Sigmoid colon (tissue), 7 donors: ENCODE results near the gene B3GAT1. TPM values are rescaled to one million over a fixed set of nuclear protein-coding genes. Genes with fewer than 3 reads are reported as not detected.
A peak's percentile ranks its signal among the peaks of the same experiment; 100 is the strongest.

ENCODE experiments used
- DNase-seq: peaks from one replicate; pipeline ENCODE4 v3.0.0-alpha.2; 2019
- H3K27ac ChIP-seq, 4 donors: fragments of 200-600 bp; sonication (generic); one replicate each; pipeline ENCODE4 v1.5.1; 2016 to 2019; ENCODE audit warnings: mild to moderate bottlenecking in 1 of 4
- H3K27me3 ChIP-seq, 3 donors: fragments of 200-600 bp; sonication (generic); one replicate each; pipeline ENCODE4 v1.5.1; 2019; ENCODE audit warnings: mild to moderate bottlenecking in 1 of 3
- H3K36me3 ChIP-seq, 4 donors: fragments of 200-600 bp; sonication (generic); one replicate each; pipeline ENCODE4 v1.5.1; 2016 to 2019
- H3K4me1 ChIP-seq, 4 donors: fragments of 200-600 bp; sonication (generic); one replicate each; pipeline ENCODE4 v1.5.1; 2017 to 2019
- H3K4me3 ChIP-seq, 4 donors: fragments of 200-600 bp; sonication (generic); one replicate each; pipeline ENCODE4 v1.5.1; 2017 to 2019; ENCODE audit warnings: mild to moderate bottlenecking in 2 of 4, moderate library complexity in 1 of 4
- H3K9me3 ChIP-seq, 4 donors: fragments of 200-600 bp in 3 of 4; sonication (generic) in 3 of 4; one replicate each; pipeline versions ENCODE4 v1.5.1 to v1.6.1; 2013 to 2019
- CTCF ChIP-seq, 4 experiments: fragments of 450-650 bp in 3 of 4; fragments of 200-600 bp in 1 of 4; IDR thresholded peaks; one replicate each; pipeline ENCODE4 v1.5.1; 2016 to 2019; ENCODE audit warnings: antibody characterized with exemption in 4 of 4, mild to moderate bottlenecking in 3 of 4, moderate library complexity in 2 of 4
- EP300 ChIP-seq, 4 donors: sonication (generic); formaldehyde crosslinking; IDR thresholded peaks; one replicate each; pipeline ENCODE4 v1.6.1; 2017; ENCODE audit warnings: antibody characterized with exemption in 4 of 4
- POLR2A ChIP-seq, 2 donors: fragments of 450-650 bp; IDR thresholded peaks; one replicate each; pipeline ENCODE4 v1.6.1; 2016; ENCODE audit warnings: antibody characterized with exemption in 2 of 2, mild to moderate bottlenecking in 2 of 2, moderate library complexity in 2 of 2
- POLR2AphosphoS5 ChIP-seq, 4 donors: sonication (generic); formaldehyde crosslinking; IDR thresholded peaks; one replicate each; pipeline ENCODE4 v1.6.1; 2017; ENCODE audit warnings: antibody characterized with exemption in 4 of 4
- WGBS, 2 donors: extraction: QIAGEN DNeasy Blood & Tissue Kit; methylation state at CpG; one replicate each; pipeline ENCODE4 v1.1.7; 2013; 5-methylcytosine and 5-hydroxymethylcytosine counted together
- intact Hi-C: fragments of 100-400 bp; cut with DNase I; formaldehyde crosslinking; loops from one replicate; pipeline ENCODE4 v1.15.1; 2023
- polyA plus RNA-seq, 3 donors: library from polyadenylated mRNA; stranded (reverse); fragments of 200-250 nt; gene quantifications; one replicate each; pipeline ENCODE4 v1.2.3, GENCODE V29; 2013
- total RNA-seq, 4 donors: library from RNA; depleted of rRNA; stranded (reverse); fragments of >200 nt; gene quantifications; one replicate each; pipeline ENCODE4 v1.1.0, GENCODE V29; 2016
- donor health status: healthy with polysubstance abuse.
- donor health status: Bipolar disorder and iron deficiency.
- donor health status: healthy.

Gene B3GAT1
- total and polyA plus RNA-seq, 7 donors = 0.16 to 0.63 (median 0.27) TPM; not detected in 3

DNA sequence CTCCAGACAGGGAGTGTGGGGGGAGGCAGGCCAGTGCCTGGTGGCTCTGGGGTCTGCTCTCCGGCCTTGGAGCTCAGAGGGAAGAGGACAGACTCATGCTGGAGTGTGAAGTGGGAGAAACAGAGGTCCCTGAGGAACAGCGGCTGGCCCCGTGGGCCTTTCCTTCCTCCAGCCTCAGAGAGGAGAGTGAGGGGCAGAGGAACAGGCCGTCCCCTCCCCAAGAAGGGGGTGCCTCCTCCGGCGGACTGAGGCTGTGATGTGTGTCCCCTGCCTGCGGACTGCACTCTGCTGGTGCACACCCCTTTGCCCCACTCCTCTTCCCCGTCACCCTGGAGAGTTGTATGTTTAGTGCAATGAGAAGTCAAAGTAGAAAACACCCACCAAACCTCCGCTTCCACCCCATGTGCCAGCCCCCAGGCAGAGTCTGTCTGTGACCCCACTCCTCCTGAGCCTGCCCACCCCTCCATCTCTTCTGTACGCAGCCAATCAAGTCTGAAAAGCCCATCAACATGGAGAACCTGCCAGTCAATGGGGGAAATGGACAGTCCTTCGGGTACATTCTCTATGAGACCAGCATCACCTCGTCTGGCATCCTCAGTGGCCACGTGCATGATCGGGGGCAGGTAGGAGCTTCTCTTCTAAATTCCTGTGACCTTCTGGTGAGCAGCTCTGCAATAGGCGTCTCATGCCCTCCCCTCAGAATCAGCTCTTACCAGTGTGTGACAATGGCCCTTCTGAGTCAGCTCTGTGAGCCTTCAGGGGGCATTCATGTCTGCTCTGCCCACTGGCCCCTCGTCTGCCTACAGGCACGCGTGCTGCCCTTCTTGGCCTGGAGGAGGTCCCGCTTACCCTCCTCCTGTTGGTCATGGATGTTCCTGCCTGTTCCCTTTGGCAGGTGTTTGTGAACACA is 41.3 kb downstream of the B3GAT1 start:
- no peak overlapping the region for H3K4me3 ChIP-seq
- 93 to 94% methylated on average over 19 of the region's 19 CpGs for WGBS, 2 donors
- H3K27me3 ChIP-seq = no peaks in the 10 kb centered on the region
- peaks cover 0 to 85% (median 14%) of the 10 kb centered on the region in 4 donors for H3K36me3 ChIP-seq
- no peak for TF ChIP-seq EP300 (IDR thresholded peaks at IDR 0.05)
- no peak for TF ChIP-seq CTCF (IDR thresholded peaks at IDR 0.05)
- no peak for TF ChIP-seq POLR2AphosphoS5 (IDR thresholded peaks at IDR 0.05)
- TF ChIP-seq POLR2A (IDR thresholded peaks at IDR 0.05) = no peak
- peak; percentile 50 for DNase-seq
- H3K4me1 ChIP-seq = no peaks in the 10 kb centered on the region
- intact Hi-C loops = no loop called here
- no peak overlapping the region for H3K27ac ChIP-seq
- no peaks in the 10 kb centered on the region for H3K9me3 ChIP-seq

GRCh38 chr11:134369656-134370525 is 42.2 kb downstream of the B3GAT1 start:
- DNase-seq = peak; percentile 51
- 91 to 92% methylated on average over 30 of the region's 30 CpGs for WGBS, 2 donors
- TF ChIP-seq POLR2AphosphoS5 (IDR thresholded peaks at IDR 0.05) (no peak), CTCF (IDR thresholded peaks at IDR 0.05) (no peak), POLR2A (IDR thresholded peaks at IDR 0.05) (no peak), EP300 (IDR thresholded peaks at IDR 0.05) (no peak)
- Histone ChIP-seq H3K27ac (no peak overlapping the region), H3K27me3 (no peaks in the 10 kb centered on the region), H3K36me3 (peaks cover 0 to 84% (median 14%) of the 10 kb centered on the region in 4 donors), H3K4me1 (no peaks in the 10 kb centered on the region), H3K4me3 (no peak overlapping the region), H3K9me3 (no peaks in the 10 kb centered on the region)
- intact Hi-C loops = no loop called here

DNA sequence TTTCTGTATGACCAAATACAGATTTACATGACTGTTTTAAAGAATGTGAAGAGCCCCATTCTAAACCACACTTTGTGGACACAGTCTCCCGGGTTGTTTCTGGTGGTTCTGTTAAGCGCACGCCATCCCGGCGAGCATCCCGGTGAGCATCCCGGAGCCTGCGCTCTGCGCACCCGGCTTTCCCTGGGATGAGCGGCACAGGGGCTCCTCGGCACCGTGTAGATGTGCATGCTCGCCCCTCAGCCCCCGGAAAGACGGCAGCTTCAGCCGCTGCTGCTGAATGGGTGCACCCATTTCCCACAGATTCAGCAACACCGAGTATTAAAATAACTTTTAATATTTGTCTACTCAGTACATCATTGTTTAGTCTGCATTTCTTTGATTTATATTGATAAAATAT is 44.3 kb downstream of the B3GAT1 start:
- H3K4me1 ChIP-seq = no peaks in the 10 kb centered on the region
- DNase-seq = peak; percentile 42
- H3K27ac ChIP-seq = no peak overlapping the region
- intact Hi-C loops = no loop called here
- no peak for TF ChIP-seq CTCF (IDR thresholded peaks at IDR 0.05)
- no peak for TF ChIP-seq POLR2AphosphoS5 (IDR thresholded peaks at IDR 0.05)
- TF ChIP-seq POLR2A (IDR thresholded peaks at IDR 0.05) = no peak
- no peak for TF ChIP-seq EP300 (IDR thresholded peaks at IDR 0.05)
- H3K36me3 ChIP-seq = peaks cover 0 to 73% (median 10%) of the 10 kb centered on the region in 4 donors
- 92 to 93% methylated on average over 18 of the region's 18 CpGs for WGBS, 2 donors
- no peaks in the 10 kb centered on the region for H3K9me3 ChIP-seq
- no peak overlapping the region for H3K4me3 ChIP-seq
- no peaks in the 10 kb centered on the region for H3K27me3 ChIP-seq

GRCh38 chr11:134366254-134366653 is 45.8 kb downstream of the B3GAT1 start:
- no peak for TF ChIP-seq POLR2AphosphoS5 (IDR thresholded peaks at IDR 0.05)
- WGBS, 2 donors = 85 to 92% methylated on average over 7 of the region's 7 CpGs
- intact Hi-C loops = no loop called here

More at GRCh38 chr11:134366254-134366653, 45.8 kb downstream of the B3GAT1 start:
- Histone ChIP-seq H3K4me1 (no peaks in the 10 kb centered on the region), H3K27me3 (no peaks in the 10 kb centered on the region), H3K36me3 (peaks cover 0 to 60% (median 10%) of the 10 kb centered on the region in 4 donors), H3K27ac (no peak overlapping the region), H3K4me3 (no peak overlapping the region), H3K9me3 (no peaks in the 10 kb centered on the region)
- peak; percentile 15 for DNase-seq
